HG02678 (cell line): ENCODE data around the gene XYLT1.

Experiments
- ATAC-seq: cut with Tn5 transposase; IDR thresholded peaks from one replicate; pipeline ENCODE4 v1.9.1; 2021; ENCODE audit warnings: mild to moderate bottlenecking, moderate library complexity; ENCODE audit not compliant: unreplicated experiment

XYLT1 gene

DNA sequence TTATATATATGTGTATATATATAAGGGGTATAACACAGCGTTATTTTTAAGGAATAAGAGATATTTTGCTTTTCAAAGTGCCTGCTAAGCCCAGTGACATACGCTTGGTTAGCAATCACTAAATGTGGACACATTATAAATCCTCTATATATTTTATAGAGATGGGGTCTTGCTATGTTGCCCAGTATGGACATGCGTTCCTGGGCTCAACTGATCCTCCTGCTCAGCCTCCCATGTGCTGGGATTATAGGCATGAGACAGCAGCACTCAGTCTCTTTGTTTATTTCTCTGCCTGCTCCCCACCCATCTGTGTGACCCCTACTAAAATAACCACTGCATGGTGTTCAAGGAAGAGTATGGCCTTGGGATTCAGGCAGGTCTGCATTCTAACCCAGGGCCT lies 63.4 kb downstream of the XYLT1 start:
- ATAC-seq: no peak

DNA sequence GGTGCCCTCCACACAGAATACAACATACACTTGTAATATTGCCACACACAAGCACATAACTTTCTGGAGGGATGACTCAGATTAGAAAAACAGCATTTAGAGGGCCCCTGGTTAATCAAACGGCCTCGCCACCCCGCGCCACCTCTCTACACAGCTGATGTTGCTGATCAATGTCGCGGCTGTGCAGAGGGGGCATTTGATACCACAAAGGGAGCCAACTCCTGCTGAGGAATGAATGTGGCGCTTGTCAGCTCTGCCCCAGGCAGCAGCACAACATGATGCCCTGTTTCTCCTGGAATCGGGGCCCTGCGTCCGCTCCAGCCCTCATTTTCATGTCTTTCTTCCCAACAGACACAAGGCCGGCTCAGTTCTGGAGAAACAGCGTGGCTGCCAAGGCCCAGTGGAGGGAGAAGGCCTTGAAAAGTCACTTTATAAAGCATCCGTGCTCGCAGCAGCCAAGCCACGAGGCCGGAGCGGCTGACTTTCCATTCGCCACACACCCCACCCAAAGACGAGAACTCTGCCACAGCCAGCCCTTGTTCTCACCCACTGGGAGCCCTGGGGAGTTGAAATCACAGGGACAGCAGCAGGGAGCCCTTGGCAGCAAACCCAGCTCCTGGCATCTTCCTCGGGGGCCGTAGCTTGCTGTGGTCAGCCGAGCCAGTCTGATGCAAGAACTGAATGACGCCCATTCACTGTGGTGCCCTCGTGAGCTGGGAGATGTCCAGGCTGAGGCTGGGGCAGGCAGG lies 65.6 kb downstream of the XYLT1 start:
- ATAC-seq: no peak

DNA sequence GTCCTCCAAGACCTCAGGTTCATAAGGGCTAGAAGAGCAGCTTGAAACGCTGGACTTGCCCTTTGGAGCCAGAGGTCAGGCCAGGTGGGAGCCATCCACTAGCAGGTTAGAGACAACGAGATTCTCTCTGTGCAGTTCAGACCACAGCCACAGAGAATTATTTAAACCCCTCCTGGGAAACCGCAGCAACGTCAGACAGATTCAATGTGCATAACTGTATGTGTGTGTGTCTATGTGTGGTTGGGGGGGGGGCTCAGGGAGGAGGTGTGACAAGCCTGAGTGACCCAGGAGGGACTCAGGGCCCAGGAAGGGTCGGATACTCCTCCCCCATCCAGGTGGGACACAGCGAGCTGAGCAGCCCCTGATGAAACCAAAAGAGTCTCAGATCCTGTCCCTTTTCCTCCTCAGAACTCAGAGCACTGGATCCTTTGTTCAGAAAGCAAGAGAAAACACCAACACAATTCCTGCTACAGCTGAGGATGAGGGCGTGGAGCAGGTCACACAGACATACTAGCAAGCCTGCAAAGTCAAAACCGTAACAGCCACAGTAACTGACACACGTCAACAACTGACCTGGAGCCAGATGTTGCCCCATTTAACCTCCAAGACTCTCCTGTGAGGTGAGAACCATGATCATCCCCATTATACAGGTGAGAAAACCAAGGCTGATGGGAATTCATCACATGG lies 66.8 kb downstream of the XYLT1 start:
- no peak for ATAC-seq

GRCh38 chr16:17403156-17403809 lies 67.5 kb downstream of the XYLT1 start:
- ATAC-seq: no peak

DNA sequence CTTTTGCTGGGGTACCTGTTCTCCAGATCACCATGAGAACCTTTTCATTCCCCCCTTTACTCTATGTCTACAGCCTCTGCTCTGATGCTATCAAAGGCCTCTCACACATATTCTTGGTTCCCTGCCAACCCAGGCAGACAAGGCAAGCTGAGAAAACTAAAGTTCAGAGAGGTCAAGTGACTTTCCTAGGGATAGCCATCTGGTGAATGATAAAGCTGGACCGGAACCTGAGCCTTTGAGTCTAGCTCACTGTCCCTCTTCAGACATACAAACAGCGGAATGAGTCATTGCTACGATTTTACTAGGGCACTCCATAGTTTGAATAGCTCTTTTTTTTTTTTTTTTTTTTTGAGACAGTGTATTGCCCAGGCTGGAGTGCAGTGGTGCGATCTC lies 73.3 kb downstream of the XYLT1 start:
- ATAC-seq: no peak

- no peak for ATAC-seq
Observed at GRCh38 chr16:17396762-17397498, 73.8 kb downstream of the XYLT1 start.

DNA sequence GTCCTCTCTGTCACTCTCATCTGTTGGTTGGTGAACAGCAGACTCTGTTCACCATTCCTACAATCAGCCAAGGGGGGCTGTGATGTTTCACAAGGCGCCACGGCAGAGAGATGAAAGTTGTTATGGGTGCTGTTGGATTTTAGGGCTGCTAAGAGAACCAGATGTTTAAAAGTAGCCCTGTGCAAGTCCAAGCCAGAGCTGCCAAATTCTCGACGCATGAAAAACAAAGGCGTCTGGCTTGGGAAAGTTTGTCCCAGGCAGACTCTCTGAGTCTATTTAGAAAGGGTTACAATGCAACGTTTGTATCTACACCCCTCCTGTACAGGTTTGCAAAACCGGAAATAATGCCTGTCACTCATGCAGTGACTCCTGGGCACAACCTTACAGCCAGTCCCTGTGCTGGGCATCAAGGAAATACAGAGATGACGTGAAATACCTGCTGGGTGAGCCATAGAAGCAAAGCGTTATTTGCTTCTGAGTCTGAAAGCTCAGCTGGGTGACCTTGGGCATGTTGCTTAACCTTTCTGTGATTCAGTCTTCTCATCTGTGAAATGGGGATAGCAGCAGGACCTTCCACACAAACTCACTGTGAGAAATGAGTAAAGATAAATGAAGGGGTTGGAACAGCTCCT lies 74.8 kb downstream of the XYLT1 start:
- no peak for ATAC-seq

GRCh38 chr16:17392857-17393692 lies 77.7 kb downstream of the XYLT1 start:
- no peak for ATAC-seq

DNA sequence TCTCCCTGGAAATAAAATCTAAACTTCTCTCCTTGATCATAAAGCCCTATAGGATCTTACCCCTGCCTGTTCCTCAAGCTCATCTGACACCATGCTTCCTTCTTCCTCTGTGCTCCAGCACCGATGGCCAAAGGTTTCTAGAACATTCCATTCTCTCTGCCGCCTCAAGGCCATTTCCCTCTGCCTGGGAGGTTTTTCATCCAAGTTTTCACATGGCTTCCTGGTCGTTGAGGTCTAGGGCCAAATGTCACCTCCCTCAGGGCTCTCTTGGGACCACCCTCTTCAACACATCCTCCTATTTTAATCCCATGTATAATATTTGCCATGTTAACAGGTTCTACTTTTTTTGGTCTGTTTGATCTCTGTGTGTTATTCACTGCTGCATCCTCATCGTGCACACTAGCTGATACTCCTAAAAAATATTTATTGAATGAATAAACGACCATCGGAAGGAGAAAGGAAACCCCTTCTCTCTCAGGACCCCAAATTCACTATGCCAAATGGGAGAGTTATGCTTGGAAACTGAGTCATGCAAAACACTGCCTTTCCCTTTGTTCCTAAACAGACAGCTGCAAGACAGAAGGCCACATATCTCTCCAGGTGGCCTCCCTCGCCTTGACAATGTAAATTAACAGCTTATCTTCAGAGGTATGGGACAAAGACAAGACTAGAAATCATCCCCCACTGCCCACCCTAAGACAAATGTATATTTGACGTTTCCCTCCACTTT lies 78.5 kb downstream of the XYLT1 start:
- ATAC-seq: no peak

DNA sequence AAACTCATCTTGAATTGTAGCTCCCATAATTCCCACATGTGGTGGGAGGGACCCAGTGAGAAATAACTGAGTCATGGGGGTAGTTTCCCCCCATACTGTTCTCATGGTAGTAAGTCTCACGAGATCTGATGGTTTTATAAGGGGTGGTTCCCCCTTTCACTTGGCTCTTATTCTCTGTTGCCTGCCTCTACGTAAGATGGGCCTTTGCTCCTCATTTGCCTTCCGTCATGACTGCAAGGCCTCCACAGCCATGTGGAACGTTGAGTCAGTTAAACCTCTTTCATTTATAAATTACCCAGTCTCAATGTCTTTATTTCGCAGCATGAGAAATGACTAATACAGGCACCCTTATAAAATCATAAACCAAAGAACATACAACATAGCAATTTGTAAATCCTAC lies 79.0 kb downstream of the XYLT1 start:
- no peak for ATAC-seq

GRCh38 chr16:17389384-17389783 lies 81.4 kb downstream of the XYLT1 start:
- no peak for ATAC-seq

- no peak for ATAC-seq
Observed at GRCh38 chr16:17387256-17387655, 83.5 kb downstream of the XYLT1 start.

GRCh38 chr16:17386229-17386628 lies 84.5 kb downstream of the XYLT1 start:
- no peak for ATAC-seq

DNA sequence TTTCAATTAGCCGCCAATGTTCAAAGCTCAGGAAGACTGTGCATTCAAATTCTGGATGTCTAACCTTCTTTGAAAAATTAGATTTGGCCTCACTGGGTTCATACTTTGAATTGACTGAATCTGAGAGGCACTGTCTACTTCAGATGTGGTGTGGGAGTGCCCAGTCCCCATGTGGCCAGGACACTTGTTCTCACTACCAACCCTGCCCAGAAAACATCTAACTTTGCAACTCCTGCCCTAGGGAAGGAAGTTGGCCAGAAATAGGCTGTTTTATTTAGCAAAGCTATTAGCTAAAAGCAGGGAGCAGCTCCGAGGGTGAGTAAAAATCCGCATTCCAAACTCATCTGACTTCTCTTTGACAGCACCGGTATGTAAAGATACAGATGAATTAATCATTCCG lies 86.3 kb downstream of the XYLT1 start:
- no peak for ATAC-seq

DNA sequence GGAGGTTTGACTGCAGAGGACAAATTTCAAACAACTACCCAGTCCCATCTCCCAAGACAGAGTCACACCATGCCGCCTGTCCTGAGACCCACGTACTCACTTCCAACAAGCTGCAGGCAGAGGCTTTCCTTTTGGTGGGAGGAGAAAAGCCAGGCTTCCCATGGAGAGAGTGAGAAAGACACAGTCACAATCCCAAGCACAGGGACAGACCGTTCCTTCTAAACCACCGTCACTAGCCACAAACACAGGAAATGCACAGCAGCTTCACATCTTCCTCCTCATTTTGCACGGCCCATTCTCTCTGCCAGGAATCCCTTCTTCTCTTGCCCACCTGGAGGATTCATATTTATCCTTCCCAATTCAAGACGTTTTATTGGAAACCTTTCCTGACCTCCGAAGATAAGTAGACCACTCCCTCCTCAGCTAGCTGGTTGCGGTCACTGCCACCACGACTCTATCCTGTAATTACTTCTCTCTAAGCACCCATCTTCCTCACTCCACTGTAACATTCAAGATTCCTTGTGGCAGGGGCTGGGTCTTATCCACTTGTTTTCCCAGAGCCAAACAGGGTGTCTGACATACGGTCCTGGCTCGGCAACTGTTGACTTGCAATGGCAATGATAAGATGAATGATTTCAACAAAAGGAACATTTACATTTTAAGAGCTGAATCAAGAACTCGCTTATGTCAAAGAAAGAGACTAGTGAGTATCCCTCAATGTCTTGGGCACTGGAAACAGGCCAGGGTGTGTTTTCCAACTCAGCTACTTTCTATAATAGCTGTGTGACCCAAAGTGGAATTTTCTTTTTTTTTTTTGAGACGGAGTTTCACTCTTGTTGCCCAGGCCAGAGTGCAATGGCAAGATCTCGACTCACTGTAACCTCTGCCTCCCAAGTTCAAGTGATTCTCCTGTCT lies 87.6 kb downstream of the XYLT1 start:
- ATAC-seq: no peak

- ATAC-seq: no peak
Observed at GRCh38 chr16:17382514-17382913, 88.2 kb downstream of the XYLT1 start.

- ATAC-seq: no peak
Observed at GRCh38 chr16:17381784-17382183, 89.0 kb downstream of the XYLT1 start.

GRCh38 chr16:17380613-17381012 lies 90.1 kb downstream of the XYLT1 start:
- no peak for ATAC-seq
